Ammon's horn (tissue), 1 donor: Measurements from ENCODE around the gene TAS2R14.

ENCODE experiments used
- DNase-seq: peaks from one replicate; pipeline ENCODE4 v3.0.0-alpha.2; 2016; ENCODE audit warnings: low spot score

TAS2R14 gene

DNA sequence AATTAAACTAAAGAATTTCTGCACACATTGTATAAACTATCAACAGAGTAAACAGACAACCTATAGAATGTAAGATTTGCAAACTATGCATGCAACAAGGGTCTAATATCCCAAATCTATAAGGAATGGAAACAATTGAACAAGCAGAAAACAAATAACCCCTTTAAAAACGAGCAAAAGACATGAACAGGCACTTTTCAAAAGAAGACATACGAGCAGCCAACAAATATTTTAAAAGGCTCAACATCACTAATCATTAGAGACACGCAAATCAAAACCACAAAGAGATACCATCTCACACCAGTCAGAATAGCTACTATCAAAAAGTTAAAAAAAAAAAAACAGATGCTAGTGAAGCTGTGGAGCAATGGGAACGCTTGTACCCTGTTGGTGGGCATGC, 34.4 kb downstream of the TAS2R14 start:
- DNase-seq: no peak

DNA sequence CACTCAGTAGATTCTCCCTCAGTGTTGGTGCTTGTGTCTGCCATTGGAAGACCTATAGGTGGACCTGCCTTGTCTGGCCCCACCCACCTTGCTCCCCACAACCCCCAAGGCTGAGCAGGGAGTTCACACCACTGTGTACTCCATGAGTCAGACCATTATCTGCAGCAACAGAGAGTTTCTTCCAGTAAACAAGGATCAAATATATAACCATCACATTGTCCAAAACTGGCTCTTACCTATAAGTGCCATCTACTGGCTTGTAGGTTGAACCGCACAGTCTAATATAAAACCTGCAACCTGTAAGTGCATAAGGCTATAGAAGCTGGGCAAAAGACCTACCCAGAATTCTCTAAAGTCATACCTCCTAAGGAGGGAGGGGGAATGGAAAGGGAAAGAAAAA, 37.6 kb downstream of the TAS2R14 start:
- DNase-seq: no peak

DNA sequence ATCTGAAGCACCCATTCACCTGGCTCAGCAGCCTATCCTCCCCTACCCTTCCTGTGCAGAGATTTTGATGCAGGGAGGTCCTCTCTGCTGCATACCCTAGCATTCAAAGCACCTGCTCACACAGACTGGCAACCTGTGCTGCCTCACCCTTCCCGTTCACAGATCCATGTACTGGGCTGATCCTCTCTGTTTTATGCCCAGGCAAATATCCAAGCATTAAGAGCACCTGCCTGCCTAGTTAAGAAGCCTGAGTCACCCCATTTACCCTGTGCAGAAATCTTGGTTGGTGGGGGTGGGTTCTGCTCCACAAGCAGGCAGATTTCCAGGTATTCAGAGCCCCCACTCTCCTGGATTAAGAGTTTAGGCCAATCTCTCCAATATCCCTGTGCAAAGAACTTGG, 38.1 kb downstream of the TAS2R14 start:
- DNase-seq: no peak

DNA sequence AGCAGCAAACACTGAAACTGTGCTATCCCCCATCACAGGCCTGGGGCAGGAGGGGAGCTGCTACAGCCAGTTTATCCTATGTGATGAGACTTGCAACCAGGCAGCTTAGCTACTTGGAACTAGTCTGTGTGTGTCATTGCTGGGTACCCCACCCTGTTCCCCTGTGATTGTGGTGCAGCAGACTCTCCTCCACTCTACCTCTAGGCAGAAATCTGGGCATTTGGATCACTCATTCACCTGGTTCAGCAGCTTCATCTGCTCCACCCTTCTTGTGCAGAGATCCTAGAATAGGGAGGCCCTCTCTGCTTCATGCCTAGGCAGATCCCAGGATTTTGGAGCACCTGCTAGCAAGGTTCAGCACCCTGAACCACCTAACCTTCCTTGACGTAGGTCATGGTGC, 38.5 kb downstream of the TAS2R14 start:
- no peak for DNase-seq

DNA sequence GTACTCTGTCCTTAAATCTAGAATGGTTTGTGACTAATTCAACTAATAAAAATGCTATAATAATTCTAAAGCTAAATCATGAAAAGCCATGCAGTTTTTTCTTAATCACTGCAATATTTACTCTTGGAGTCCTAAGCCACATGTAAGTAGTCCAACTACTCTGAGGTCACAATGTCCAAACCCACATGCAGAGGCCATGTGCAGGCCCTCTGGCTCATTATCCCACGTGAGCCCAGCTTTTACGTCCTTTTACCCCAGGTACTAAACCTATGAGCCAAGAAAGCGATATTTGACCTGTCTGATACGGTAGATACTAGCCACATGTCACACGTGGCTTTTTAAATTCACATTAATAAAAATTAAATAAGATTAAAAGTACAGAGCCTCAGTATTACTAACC, 42.2 kb downstream of the TAS2R14 start:
- DNase-seq: no peak

DNA sequence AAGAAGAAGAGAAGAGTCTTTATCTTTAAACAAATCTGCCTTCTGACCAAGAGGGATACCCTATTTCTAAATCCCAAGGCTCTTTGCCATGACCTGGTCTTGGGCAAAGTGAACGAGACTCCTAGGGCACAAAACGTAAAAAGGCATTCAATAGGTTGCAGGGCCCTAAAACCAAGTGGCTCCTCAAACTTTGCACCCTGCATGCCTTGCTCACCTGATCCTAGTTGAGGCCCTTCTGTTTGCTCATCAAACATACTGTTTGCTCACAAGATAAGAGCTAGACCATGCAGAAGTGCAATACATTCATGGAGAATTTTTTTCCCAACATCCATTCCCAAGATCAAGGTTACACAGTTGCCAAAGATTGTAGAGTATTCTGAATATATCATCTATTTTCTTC, 47.1 kb downstream of the TAS2R14 start:
- DNase-seq: no peak

DNA sequence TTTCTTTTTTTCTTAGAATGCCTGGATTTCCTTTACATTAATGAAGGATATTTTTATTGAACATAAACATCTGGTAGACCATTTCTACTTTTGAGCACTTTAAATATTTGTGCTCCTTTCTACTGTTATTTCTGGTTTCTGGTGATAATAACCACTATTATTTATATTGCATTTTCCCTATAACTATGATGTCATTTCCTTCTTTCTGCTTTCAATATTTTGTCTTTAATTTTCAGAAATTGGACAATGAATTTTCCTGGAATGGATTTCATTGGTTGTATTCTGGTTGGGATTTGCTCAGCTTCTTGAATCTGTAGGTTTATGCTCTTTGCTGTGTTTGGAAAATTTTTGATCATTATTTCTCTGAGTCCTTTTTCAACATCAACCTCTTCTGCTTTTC, 49.8 kb downstream of the TAS2R14 start:
- no peak for DNase-seq
